ENCODE results near the gene KLC1. TPM values are rescaled to one million over a fixed set of nuclear protein-coding genes. Genes with fewer than 3 reads are reported as not detected.
"Not testable (repeated sequence)": the region's sequence is repeated elsewhere in the genome, so short reads cannot be mapped to it uniquely, and the experiment has no call there.

Gene KLC1
- total RNA-seq, 4 donors from 2014 or later: 214 to 500 (median 268) TPM

DNA sequence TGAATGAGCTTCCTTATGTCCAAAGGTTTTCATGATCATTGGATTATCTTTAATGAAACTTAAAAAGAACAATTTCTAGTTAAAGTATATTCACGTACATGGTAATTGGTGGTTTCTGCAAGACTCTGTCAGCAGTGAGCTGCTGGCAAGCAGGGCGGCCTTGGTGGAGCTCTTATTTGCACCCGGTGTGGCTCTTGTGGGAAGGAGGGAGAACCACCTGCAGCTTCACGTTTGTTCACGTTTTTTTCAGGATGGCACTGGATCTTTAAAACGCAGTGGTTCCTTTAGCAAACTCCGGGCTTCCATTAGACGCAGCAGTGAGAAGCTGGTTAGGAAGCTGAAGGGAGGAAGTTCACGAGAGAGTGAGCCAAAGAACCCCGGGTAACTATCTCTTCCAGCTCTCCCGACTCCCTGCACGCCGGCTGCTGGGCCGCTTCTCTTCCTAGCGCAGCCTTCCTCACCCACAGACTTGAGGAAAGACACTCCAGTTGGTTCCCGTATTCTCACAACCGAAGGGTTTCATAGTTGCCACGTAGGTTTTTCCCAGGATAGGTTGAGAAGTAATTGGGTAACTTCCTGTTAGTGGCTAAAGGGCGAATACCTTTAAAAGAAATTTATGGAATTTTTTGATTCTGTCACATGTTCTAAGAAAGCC lies 57.9 kb downstream of the KLC1 start:
- 76 to 78% methylated on average over 19 of the region's 19 CpGs for WGBS, 2 donors
- TF ChIP-seq POLR2A (IDR thresholded peaks at IDR 0.05): no peak
- TF ChIP-seq, protein P1, sequence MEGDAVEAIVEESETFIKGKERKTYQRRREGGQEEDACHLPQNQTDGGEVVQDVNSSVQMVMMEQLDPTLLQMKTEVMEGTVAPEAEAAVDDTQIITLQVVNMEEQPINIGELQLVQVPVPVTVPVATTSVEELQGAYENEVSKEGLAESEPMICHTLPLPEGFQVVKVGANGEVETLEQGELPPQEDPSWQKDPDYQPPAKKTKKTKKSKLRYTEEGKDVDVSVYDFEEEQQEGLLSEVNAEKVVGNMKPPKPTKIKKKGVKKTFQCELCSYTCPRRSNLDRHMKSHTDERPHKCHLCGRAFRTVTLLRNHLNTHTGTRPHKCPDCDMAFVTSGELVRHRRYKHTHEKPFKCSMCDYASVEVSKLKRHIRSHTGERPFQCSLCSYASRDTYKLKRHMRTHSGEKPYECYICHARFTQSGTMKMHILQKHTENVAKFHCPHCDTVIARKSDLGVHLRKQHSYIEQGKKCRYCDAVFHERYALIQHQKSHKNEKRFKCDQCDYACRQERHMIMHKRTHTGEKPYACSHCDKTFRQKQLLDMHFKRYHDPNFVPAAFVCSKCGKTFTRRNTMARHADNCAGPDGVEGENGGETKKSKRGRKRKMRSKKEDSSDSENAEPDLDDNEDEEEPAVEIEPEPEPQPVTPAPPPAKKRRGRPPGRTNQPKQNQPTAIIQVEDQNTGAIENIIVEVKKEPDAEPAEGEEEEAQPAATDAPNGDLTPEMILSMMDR (IDR thresholded peaks at IDR 0.05): no peak
- intact Hi-C loops (cut with DNase I; ENCODE audit: low total_unique reads): no loop called here
- DNase-seq (ENCODE audit: low spot score in 2 of 2): no peak
- H3K4me3 ChIP-seq (ENCODE audit: low read depth, poor library complexity, severe bottlenecking): no peak overlapping the region

DNA sequence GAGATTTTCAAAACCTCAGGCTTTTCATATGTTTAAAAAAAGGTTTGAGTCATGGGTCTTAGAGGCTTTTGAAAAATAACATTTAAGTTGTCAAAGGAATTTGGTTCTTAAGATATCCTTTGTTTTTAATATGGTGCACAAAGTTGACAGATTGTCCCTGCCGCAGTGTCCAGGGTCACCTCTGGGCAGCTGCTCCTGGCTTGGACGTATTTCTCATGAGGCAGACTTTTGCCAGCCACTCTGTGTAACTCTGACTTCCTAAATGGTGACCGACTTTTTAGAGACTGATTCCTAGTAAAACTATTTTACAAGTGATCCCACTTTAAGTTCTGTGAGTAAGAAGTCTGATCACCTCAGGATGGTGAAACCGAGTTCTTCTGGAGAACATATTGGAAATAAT lies 58.7 kb downstream of the KLC1 start:
- intact Hi-C loops (cut with DNase I; ENCODE audit: low total_unique reads): no loop called here
- no peak for DNase-seq (ENCODE audit: low spot score in 2 of 2)
- TF ChIP-seq, protein P1 (IDR thresholded peaks at IDR 0.05): no peak
- no peak for TF ChIP-seq POLR2A (IDR thresholded peaks at IDR 0.05)
- WGBS, 2 donors: 95 to 96% methylated on average over 4 of the region's 4 CpGs
- no peak overlapping the region for H3K4me3 ChIP-seq (ENCODE audit: low read depth, poor library complexity, severe bottlenecking)

DNA sequence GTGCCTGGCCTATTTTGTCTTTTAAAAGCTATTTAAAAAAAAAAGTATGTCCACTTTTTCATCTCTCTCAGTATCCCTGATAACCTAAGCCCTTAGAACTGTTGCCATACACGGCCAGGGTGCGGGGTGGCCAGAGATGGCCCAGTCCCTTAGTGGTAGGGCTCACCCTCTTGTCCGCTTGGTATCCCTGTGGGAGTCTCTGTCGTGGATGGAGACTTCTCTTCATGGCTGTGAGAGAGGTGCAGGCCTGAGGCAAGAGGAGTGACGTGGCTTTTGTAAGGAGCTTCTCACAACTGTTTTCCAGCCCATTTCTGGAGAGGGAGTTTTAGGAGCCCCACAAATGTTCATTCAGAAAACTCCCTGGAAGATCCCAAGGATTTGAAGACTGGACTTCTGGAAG lies 59.4 kb downstream of the KLC1 start:
- no peak for DNase-seq (ENCODE audit: low spot score in 2 of 2)
- intact Hi-C loops (cut with DNase I; ENCODE audit: low total_unique reads): no loop called here
- 74 to 75% methylated on average over 5 of the region's 5 CpGs for WGBS, 2 donors
- H3K4me3 ChIP-seq (ENCODE audit: low read depth, poor library complexity, severe bottlenecking): no peak overlapping the region
- TF ChIP-seq, protein P1 (IDR thresholded peaks at IDR 0.05): no peak
- TF ChIP-seq POLR2A (IDR thresholded peaks at IDR 0.05): no peak

DNA sequence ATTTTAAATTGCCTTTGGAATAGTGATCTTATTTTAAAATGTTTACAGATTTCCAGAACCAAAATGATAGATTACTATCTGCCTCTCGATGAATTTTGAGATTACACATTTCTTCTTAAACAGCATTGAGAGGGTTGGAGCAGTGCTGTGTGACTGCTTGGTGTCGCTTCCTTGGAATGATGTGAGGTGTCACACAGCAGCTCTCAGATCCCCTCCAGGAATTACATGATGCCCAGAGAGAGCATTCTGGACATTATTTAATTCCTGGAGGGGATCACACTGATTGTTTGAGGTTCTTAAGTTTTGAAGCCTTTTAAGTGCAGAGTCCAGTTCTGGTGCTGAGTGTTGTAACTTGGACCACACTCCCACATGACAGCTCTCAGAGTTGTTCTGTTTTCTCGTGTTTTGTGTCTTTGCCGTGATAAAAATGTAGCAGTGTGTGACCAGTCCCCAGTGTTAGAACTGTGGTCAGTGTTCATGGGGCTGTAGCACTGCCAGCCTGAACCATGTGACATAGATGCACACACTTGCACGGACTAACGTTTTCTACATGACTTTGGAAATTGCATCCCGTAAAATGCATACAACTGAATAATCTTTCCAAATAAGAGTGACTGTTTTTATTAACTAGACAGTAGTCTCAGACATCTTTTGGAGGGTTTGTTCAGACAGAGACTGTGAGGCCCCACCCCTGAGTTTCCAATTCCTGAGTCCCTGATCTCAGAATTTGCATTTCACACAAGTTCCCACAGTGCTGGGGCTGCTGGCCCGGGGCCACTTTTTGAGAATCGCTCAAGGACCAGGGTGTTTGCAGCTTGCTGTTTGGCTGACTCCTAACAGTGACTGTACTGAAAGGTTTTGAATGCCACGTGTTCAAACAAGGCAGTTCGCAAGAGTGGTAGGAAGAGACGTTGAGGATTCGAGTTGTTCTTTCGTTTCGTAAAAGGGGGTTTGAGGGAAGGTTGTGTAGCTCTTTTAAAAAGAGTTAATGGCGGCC lies 60.2 kb downstream of the KLC1 start:
- 47 to 53% methylated on average over 16 of the region's 16 CpGs for WGBS, 2 donors
- no peak for DNase-seq (ENCODE audit: low spot score in 2 of 2)
- no peak overlapping the region for H3K4me3 ChIP-seq (ENCODE audit: low read depth, poor library complexity, severe bottlenecking)
- TF ChIP-seq, protein P1 (IDR thresholded peaks at IDR 0.05): no peak
- intact Hi-C loops (cut with DNase I; ENCODE audit: low total_unique reads): no loop called here

DNA sequence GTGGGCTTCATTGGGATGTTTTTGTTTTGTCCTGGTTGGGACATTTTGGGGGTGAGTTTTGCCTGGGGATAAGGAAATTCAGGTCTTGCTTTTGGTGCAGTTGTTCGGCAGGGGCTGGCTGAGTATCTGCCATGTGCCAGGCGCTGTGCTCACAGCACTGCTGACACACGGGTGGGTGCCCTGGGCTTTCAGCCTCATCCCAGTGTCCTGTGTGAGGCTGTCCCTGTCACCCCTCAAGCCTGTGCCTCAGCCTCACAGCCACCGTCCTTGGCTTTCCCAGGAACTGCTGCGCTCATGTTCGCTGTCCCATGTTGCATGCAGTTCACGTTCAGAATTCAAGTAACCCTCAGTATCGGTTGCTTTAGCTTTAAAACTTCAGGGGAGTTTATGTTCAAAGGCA lies 61.3 kb downstream of the KLC1 start:
- intact Hi-C loops (cut with DNase I; ENCODE audit: low total_unique reads): no loop called here
- TF ChIP-seq, protein P1 (IDR thresholded peaks at IDR 0.05): no peak
- no peak for TF ChIP-seq POLR2A (IDR thresholded peaks at IDR 0.05)
- no peak overlapping the region for H3K4me3 ChIP-seq (ENCODE audit: low read depth, poor library complexity, severe bottlenecking)
- no peak for DNase-seq (ENCODE audit: low spot score in 2 of 2)
- WGBS, 2 donors: 76 to 86% methylated on average over 8 of the region's 8 CpGs

DNA sequence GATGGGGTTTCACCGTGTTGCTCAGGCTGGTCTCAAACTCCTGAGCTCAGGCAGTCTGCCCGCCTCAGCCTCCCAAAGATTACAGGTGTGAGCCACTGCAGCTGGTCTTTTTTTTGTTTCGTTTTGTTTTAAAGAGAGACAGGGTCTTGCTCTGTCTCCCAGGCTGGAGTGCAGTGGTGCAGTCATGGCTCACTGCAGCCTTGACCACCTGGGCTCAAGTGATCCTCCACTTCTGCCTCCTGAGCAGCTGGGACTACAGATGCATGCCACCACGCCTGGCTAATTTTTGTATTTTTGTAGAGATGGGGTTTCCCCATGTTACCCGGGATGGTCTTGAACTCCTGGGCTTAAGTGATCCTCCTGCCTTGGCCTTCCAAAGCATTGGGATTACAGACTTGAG lies 62.6 kb downstream of the KLC1 start:
- DNase-seq (ENCODE audit: low spot score in 2 of 2); H3K4me3 ChIP-seq (ENCODE audit: low read depth, poor library complexity, severe bottlenecking); intact Hi-C loops (cut with DNase I; ENCODE audit: low total_unique reads): not testable (repeated sequence)
- WGBS, 2 donors: 87 to 91% methylated on average over 5 of the region's 5 CpGs
